Duodenal mucosa (tissue), 2 donors: ENCODE results near the gene PLP2.
"Not testable (repeated sequence)": the region's sequence is repeated elsewhere in the genome, so short reads cannot be mapped to it uniquely, and the experiment has no call there.

ENCODE experiments used
- H3K27ac ChIP-seq: one replicate; pipeline ENCODE4 v1.7.0; 2013; ENCODE audit warnings: low read depth, low read length
- H3K27me3 ChIP-seq, 2 donors: one replicate each; pipeline ENCODE4 v1.7.0; 2013; ENCODE audit warnings: low read length in 2 of 2, control low read depth in 1 of 2; ENCODE audit not compliant: insufficient read depth in 2 of 2, control insufficient read depth in 1 of 2
- H3K36me3 ChIP-seq, 2 donors: one replicate each; pipeline ENCODE4 v1.7.0; 2013; ENCODE audit warnings: low read length in 2 of 2, control low read depth in 1 of 2; ENCODE audit not compliant: insufficient read depth in 2 of 2, control insufficient read depth in 1 of 2
- H3K4me1 ChIP-seq, 2 donors: one replicate each; pipeline ENCODE4 v1.7.0; 2013; ENCODE audit warnings: low read length in 2 of 2, control low read depth in 1 of 2; ENCODE audit not compliant: insufficient read depth in 2 of 2, control insufficient read depth in 1 of 2
- H3K4me3 ChIP-seq, 2 donors: one replicate each; pipeline ENCODE4 v1.7.0; 2013; ENCODE audit warnings: low read length in 2 of 2, low read depth in 1 of 2
- H3K9ac ChIP-seq, 2 donors: one replicate each; pipeline ENCODE4 v1.7.0; 2013; ENCODE audit warnings: low read length in 2 of 2, low read depth in 1 of 2
- H3K9me3 ChIP-seq, 2 donors: one replicate each; pipeline ENCODE4 v1.7.0; 2013; ENCODE audit warnings: low read length in 2 of 2, control low read depth in 1 of 2; ENCODE audit not compliant: control insufficient read depth in 1 of 2

PLP2 gene

GRCh38 chrX:49162620-49163019, 9.1 kb upstream of the PLP2 start, which contains the start of gene MAGIX:
Gene MAGIX (plus strand): TSS chrX:49162758. CDS start chrX:49162890, 132 bp downstream.
- Histone ChIP-seq H3K36me3 (no peaks in the 10 kb centered on the region), H3K27me3 (no peaks in the 10 kb centered on the region), H3K4me3 (peak within 1 kb of the TSS in 1 of 2 donors; percentile 61), H3K27ac (peak within 1 kb of the TSS; percentile 92), H3K9ac (peak within 1 kb of the TSS; percentile 66 to 77), H3K4me1 (peaks cover 5 to 19% of the 10 kb centered on the region in 2 donors), H3K9me3 (no peaks in the 10 kb centered on the region)

GRCh38 chrX:49163555-49164419, 7.9 kb upstream of the PLP2 start:
- H3K4me1 ChIP-seq: peaks cover 10 to 22% of the 10 kb centered on the region in 2 donors
- peak overlapping the region; percentile 92 for H3K27ac ChIP-seq
- H3K4me3 ChIP-seq: peak overlapping the region; percentile 22 to 61
- H3K27me3 ChIP-seq: no peaks in the 10 kb centered on the region
- H3K9ac ChIP-seq: peak overlapping the region; percentile 66 to 77
- no peaks in the 10 kb centered on the region for H3K36me3 ChIP-seq
- no peaks in the 10 kb centered on the region for H3K9me3 ChIP-seq

- Histone ChIP-seq H3K27ac (peak overlapping the region; percentile 20), H3K9me3 (no peaks in the 10 kb centered on the region), H3K4me3 (no peak overlapping the region), H3K36me3 (no peaks in the 10 kb centered on the region), H3K9ac (peak overlapping the region in 1 of 2 donors; percentile 66), H3K4me1 (peaks cover 10 to 22% of the 10 kb centered on the region in 2 donors), H3K27me3 (no peaks in the 10 kb centered on the region)
These were observed 6.9 kb upstream of the PLP2 start for GRCh38 chrX:49164589-49165360.

GRCh38 chrX:49165901-49166881, 5.5 kb upstream of the PLP2 start:
- H3K4me1 ChIP-seq: peaks cover 10 to 22% of the 10 kb centered on the region in 2 donors
- H3K9me3 ChIP-seq: no peaks in the 10 kb centered on the region
- peak overlapping the region; percentile 71 to 80 for H3K9ac ChIP-seq

DNA sequence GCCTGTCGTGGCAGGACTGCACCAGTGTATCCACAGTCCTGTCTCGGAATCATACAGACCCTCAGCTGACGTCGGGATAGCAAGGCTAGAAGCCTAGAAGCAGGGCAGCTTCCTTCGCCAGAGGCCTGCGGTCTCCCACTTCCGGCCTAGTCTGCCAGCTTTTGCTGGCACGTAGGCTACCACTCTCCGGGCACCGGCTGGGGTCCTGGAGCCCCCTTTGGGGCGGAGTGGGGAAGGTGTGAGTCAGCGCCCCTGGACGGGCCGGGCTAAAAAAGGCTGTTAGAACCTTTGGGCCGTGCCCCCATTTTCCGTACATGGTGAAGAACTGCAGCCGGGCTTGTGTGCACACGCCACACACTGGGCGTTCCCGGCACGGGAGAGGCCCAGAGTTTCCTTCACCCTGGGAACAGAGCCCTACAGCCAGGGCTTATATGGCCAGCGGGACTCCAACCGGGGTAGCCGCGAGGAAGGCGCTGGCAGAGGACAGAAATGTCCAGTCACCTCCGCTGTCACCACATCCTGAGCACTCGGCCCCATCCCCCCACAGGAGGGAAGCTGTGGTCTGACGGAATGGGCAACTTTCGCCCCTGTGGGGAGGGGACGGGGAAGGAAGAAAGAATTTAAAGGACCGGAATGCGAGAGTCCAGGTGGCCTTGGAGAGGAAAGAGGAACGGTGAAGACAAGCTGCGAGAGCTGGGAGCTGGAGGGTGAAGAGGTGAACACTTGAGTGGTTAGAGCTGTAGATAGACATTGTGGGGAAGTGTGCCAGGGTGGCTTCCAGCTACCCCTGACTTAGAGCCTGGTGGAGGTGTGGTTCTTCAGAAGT, 4.6 kb upstream of the PLP2 start:
- peaks cover 10 to 22% of the 10 kb centered on the region in 2 donors for H3K4me1 ChIP-seq
- H3K4me3 ChIP-seq: peak overlapping the region; percentile 63 to 66
- H3K36me3 ChIP-seq: no peaks in the 10 kb centered on the region
- no peaks in the 10 kb centered on the region for H3K9me3 ChIP-seq
- peak overlapping the region; percentile 94 for H3K27ac ChIP-seq
- no peaks in the 10 kb centered on the region for H3K27me3 ChIP-seq
- H3K9ac ChIP-seq: peak overlapping the region; percentile 71 to 80

More at GRCh38 chrX:49165901-49166881, 5.5 kb upstream of the PLP2 start:
- Histone ChIP-seq H3K36me3 (no peaks in the 10 kb centered on the region), H3K4me3 (peak overlapping the region; percentile 63 to 66), H3K27ac (peak overlapping the region; percentile 94), H3K27me3 (no peaks in the 10 kb centered on the region)

- H3K27ac ChIP-seq: peak overlapping the region; percentile 94
- H3K4me1 ChIP-seq: peaks cover 10 to 24% of the 10 kb centered on the region in 2 donors
- H3K36me3 ChIP-seq: no peaks in the 10 kb centered on the region
- no peaks in the 10 kb centered on the region for H3K27me3 ChIP-seq
- peak overlapping the region; percentile 71 to 80 for H3K9ac ChIP-seq
- no peaks in the 10 kb centered on the region for H3K9me3 ChIP-seq
- peak overlapping the region; percentile 63 to 66 for H3K4me3 ChIP-seq
These were observed 4.0 kb upstream of the PLP2 start for GRCh38 chrX:49167740-49168108.

GRCh38 chrX:49172280-49172780, 632 bp downstream of the PLP2 start:
- Histone ChIP-seq H3K4me1 (peaks cover 19 to 27% of the 10 kb centered on the region in 2 donors), H3K27me3 (no peaks in the 10 kb centered on the region), H3K9me3 (no peaks in the 10 kb centered on the region), H3K4me3 (peak overlapping the region; percentile 68 to 81), H3K9ac (peak overlapping the region; percentile 70 to 86), H3K27ac (peak overlapping the region; percentile 81), H3K36me3 (peaks cover 5 to 17% of the 10 kb centered on the region in 2 donors)

GRCh38 chrX:49173544-49173943, 1.8 kb downstream of the PLP2 start:
- not testable (repeated sequence) for H3K27me3 ChIP-seq
- Histone ChIP-seq H3K4me3 (peak overlapping the region; percentile 68 to 81), H3K9ac (peak overlapping the region; percentile 44 to 70)

More at GRCh38 chrX:49173544-49173943, 1.8 kb downstream of the PLP2 start:
- Histone ChIP-seq H3K36me3 (peaks cover 5 to 27% of the 10 kb centered on the region in 2 donors), H3K4me1 (peaks cover 12 to 26% of the 10 kb centered on the region in 2 donors)
- not testable (repeated sequence) for H3K27ac ChIP-seq, H3K9me3 ChIP-seq
